GM12878 (cell line): Measurements from ENCODE around the gene ATN1. TPM values are rescaled to one million over a fixed set of nuclear protein-coding genes. Genes with fewer than 3 reads are reported as not detected.

Experiments used
- BACH1 ChIP-seq: fragments of 450-650 bp; IDR thresholded peaks from 2 replicates; pipeline ENCODE4 v1.6.1; 2017; ENCODE audit warnings: mild to moderate bottlenecking, borderline replicate concordance
- CHD4 ChIP-seq: fragments of 200-600 bp; sonication (generic); IDR thresholded peaks from 2 replicates; pipeline ENCODE4 v1.6.1; 2016; ENCODE audit warnings: mild to moderate bottlenecking
- E4F1 ChIP-seq: fragments of 450-650 bp; IDR thresholded peaks from 2 replicates; pipeline ENCODE4 v1.6.1; 2018; ENCODE audit warnings: borderline replicate concordance, mild to moderate bottlenecking; ENCODE audit not compliant: partially characterized antibody
- EGR1 ChIP-seq, 2 experiments: IDR thresholded peaks; 1 replicate in 1 of 2; 2 replicates in 1 of 2; pipeline ENCODE4 v1.6.1; 2011 to 2012; ENCODE audit warnings: low read depth in 2 of 2, low read length in 2 of 2, borderline replicate concordance in 1 of 2, mild to moderate bottlenecking in 1 of 2, moderate library complexity in 1 of 2
- HDGF ChIP-seq: fragments of 450-650 bp; IDR thresholded peaks from 2 replicates; pipeline ENCODE4 v1.6.1; 2016; ENCODE audit warnings: antibody characterized with exemption
- IKZF1 ChIP-seq: fragments of 450-650 bp; conservative IDR thresholded peaks from 2 replicates; pipeline ENCODE4 v1.6.1; 2017; ENCODE audit warnings: antibody characterized with exemption, mild to moderate bottlenecking
- JUND ChIP-seq: IDR thresholded peaks from 2 replicates; pipeline ENCODE4 v1.6.1; 2012; ENCODE audit warnings: low read depth, mild to moderate bottlenecking, low read length, improper control_type of control experiment, moderate library complexity
- MEF2A ChIP-seq: IDR thresholded peaks from 2 replicates; pipeline ENCODE4 v1.6.1; 2011; ENCODE audit warnings: low read depth, mild to moderate bottlenecking, low read length, moderate library complexity; ENCODE audit not compliant: insufficient read depth
- MXI1 ChIP-seq: fragments of 150-350 bp; IDR thresholded peaks from 2 replicates; pipeline ENCODE4 v1.6.1; 2011; ENCODE audit warnings: low read depth, mild to moderate bottlenecking, inconsistent platforms, low read length, improper control_type of control experiment
- NBN ChIP-seq: fragments of 450-650 bp; IDR thresholded peaks from 2 replicates; pipeline ENCODE4 v1.6.1; 2016
- NFIC ChIP-seq: IDR thresholded peaks from 2 replicates; pipeline ENCODE4 v1.6.1; 2012; ENCODE audit warnings: low read depth, mild to moderate bottlenecking, inconsistent platforms, low read length, moderate library complexity
- NFYA ChIP-seq: IDR thresholded peaks from 2 replicates; pipeline ENCODE4 v1.6.1; 2011; ENCODE audit warnings: low read depth, mild to moderate bottlenecking, low read length, improper control_type of control experiment, borderline replicate concordance
- RCOR1 ChIP-seq: conservative IDR thresholded peaks from 2 replicates; pipeline ENCODE4 v1.6.1; 2012; ENCODE audit warnings: low read depth, low read length, improper control_type of control experiment
- SMAD5 ChIP-seq: IDR thresholded peaks from 2 replicates; pipeline ENCODE4 v1.6.1; 2016; ENCODE audit warnings: antibody characterized with exemption, low read depth
- SREBF2 ChIP-seq: IDR thresholded peaks from 2 replicates; pipeline ENCODE4 v1.6.1; 2012; ENCODE audit warnings: mild to moderate bottlenecking, low read length
- STAT1 ChIP-seq: fragments of 450-650 bp; conservative IDR thresholded peaks from 2 replicates; pipeline ENCODE4 v1.6.1; 2014; ENCODE audit warnings: antibody characterized with exemption, mild to moderate bottlenecking
- TBL1XR1 ChIP-seq: IDR thresholded peaks from 2 replicates; pipeline ENCODE4 v1.6.1; 2012; ENCODE audit warnings: low read depth, low read length, improper control_type of control experiment
- ZNF274 ChIP-seq: IDR thresholded peaks from one replicate; pipeline ENCODE4 v1.8.0; 2011; ENCODE audit not compliant: insufficient read length, insufficient read depth
- polyA plus RNA-seq, 11 experiments: library from polyadenylated mRNA; depleted of rRNA in 4 of 11; unstranded in 6 of 11; stranded (reverse) in 5 of 11; fragments of >200 nt; fragmentation: Nextera tagmentation in 4 of 11; fragmentation: Illumina TruSeq in 1 of 11; extraction: Ambion mirVana in 4 of 11; extraction: Trizol in 1 of 11; gene quantifications; 1 replicate in 1 of 11; 2 replicates in 10 of 11; pipeline versions ENCODE4 v1.2.1 to v1.2.3, GENCODE V29; 2011 to 2016; ENCODE audit warnings: inconsistent platforms in 2 of 11, missing spikeins in 2 of 11, low read depth in 1 of 11
- total RNA-seq, 4 experiments: library from RNA; depleted of rRNA in 3 of 4; stranded (reverse); fragments of >200 nt in 3 of 4; fragmentation: Illumina TruSeq in 1 of 4; extraction: Trizol in 1 of 4; gene quantifications; 2 replicates each; pipeline versions ENCODE4 v1.2.1 to v1.2.3, GENCODE V29; 2013 to 2021
- TF ChIP-seq, protein P1 (sequence below): fragments of 450-650 bp; IDR thresholded peaks from 2 replicates; pipeline ENCODE4 v1.6.1; 2017; ENCODE audit warnings: mild to moderate bottlenecking, moderate library complexity
- TF ChIP-seq, protein P2 (sequence below): fragments of 450-650 bp; formaldehyde crosslinking; IDR thresholded peaks from 2 replicates; pipeline ENCODE4 v1.5.0; 2022; ENCODE audit warnings: mild to moderate bottlenecking, missing genetic modification characterization

ATN1 gene
- total and polyA plus RNA-seq, 10 of the 15 experiments (the other 5 are each of a cell fraction or from before 2014, with no cell fraction given), result 0.08 to 44.5 (median 5.0) TPM

- TF ChIP-seq, protein P1, sequence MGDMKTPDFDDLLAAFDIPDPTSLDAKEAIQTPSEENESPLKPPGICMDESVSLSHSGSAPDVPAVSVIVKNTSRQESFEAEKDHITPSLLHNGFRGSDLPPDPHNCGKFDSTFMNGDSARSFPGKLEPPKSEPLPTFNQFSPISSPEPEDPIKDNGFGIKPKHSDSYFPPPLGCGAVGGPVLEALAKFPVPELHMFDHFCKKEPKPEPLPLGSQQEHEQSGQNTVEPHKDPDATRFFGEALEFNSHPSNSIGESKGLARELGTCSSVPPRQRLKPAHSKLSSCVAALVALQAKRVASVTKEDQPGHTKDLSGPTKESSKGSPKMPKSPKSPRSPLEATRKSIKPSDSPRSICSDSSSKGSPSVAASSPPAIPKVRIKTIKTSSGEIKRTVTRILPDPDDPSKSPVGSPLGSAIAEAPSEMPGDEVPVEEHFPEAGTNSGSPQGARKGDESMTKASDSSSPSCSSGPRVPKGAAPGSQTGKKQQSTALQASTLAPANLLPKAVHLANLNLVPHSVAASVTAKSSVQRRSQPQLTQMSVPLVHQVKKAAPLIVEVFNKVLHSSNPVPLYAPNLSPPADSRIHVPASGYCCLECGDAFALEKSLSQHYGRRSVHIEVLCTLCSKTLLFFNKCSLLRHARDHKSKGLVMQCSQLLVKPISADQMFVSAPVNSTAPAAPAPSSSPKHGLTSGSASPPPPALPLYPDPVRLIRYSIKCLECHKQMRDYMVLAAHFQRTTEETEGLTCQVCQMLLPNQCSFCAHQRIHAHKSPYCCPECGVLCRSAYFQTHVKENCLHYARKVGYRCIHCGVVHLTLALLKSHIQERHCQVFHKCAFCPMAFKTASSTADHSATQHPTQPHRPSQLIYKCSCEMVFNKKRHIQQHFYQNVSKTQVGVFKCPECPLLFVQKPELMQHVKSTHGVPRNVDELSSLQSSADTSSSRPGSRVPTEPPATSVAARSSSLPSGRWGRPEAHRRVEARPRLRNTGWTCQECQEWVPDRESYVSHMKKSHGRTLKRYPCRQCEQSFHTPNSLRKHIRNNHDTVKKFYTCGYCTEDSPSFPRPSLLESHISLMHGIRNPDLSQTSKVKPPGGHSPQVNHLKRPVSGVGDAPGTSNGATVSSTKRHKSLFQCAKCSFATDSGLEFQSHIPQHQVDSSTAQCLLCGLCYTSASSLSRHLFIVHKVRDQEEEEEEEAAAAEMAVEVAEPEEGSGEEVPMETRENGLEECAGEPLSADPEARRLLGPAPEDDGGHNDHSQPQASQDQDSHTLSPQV, result no peak
- TF ChIP-seq MXI1 (no peak; the same call in 1 of the 2 replicates), SREBF2 (no peak), JUND (no peak; the same call in 1 of the 2 replicates), EGR1 (IDR thresholded peaks at IDR 0.05; ENCODE audit: borderline replicate concordance in 1 of 2, low read depth in 2 of 2, low read length in 2 of 2) (no peak), NFYA (no peak), RCOR1 (no peak), NFIC (no peak), NBN (peak; percentile 96), IKZF1 (peak; percentile 100), CHD4 (no peak), STAT1 (peak; percentile 39; the same call in 1 of the 2 replicates), E4F1 (peak; percentile 57), SMAD5 (peak; percentile 91), TBL1XR1 (peak; percentile 87), HDGF (peak; percentile 85; the same call in 1 of the 2 replicates), BACH1 (peak; percentile 29; the same call in 1 of the 2 replicates), MEF2A (0 out of 2 replicates have a peak, but pooled peaks have one; percentile 44), ZNF274 (no peak)
- TF ChIP-seq, protein P2, sequence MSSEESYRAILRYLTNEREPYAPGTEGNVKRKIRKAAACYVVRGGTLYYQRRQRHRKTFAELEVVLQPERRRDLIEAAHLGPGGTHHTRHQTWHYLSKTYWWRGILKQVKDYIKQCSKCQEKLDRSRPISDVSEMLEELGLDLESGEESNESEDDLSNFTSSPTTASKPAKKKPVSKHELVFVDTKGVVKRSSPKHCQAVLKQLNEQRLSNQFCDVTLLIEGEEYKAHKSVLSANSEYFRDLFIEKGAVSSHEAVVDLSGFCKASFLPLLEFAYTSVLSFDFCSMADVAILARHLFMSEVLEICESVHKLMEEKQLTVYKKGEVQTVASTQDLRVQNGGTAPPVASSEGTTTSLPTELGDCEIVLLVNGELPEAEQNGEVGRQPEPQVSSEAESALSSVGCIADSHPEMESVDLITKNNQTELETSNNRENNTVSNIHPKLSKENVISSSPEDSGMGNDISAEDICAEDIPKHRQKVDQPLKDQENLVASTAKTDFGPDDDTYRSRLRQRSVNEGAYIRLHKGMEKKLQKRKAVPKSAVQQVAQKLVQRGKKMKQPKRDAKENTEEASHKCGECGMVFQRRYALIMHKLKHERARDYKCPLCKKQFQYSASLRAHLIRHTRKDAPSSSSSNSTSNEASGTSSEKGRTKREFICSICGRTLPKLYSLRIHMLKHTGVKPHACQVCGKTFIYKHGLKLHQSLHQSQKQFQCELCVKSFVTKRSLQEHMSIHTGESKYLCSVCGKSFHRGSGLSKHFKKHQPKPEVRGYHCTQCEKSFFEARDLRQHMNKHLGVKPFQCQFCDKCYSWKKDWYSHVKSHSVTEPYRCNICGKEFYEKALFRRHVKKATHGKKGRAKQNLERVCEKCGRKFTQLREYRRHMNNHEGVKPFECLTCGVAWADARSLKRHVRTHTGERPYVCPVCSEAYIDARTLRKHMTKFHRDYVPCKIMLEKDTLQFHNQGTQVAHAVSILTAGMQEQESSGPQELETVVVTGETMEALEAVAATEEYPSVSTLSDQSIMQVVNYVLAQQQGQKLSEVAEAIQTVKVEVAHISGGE (CRISPR knock-in tag), result no peak
Measured at GRCh38 chr12:6953442-6954315, 25.9 kb downstream of the ATN1 start (continued).
